SU-DHL-6 (cell line): Measurements from ENCODE around the gene PAX5.

Experiments used
- H2AFZ ChIP-seq: fragments of 200-600 bp; sonication (generic); 2 replicates; pipeline ENCODE4 v1.6.1; 2014; ENCODE audit warnings: low read depth, mild to moderate bottlenecking, moderate library complexity, mixed read lengths, antibody characterized with exemption, low read length; ENCODE audit not compliant: severe bottlenecking
- H3F3A ChIP-seq: fragments of 200-600 bp; shearing (Covaris generic); 2 replicates; pipeline ENCODE4 v1.6.0; 2016; ENCODE audit warnings: antibody characterized with exemption, mild to moderate bottlenecking; ENCODE audit not compliant: insufficient read depth
- H3K27ac ChIP-seq: fragments of 200-600 bp; sonication (generic); 2 replicates; pipeline ENCODE4 v1.5.1; 2016; ENCODE audit warnings: low read depth, mild to moderate bottlenecking, low read length, moderate library complexity, mixed read lengths
- H3K27me3 ChIP-seq: fragments of 200-600 bp; sonication (generic), shearing (Covaris generic); 2 replicates; pipeline ENCODE4 v1.6.0; 2014; ENCODE audit warnings: mild to moderate bottlenecking, low read length
- H3K36me3 ChIP-seq: fragments of 200-600 bp; sonication (generic); 2 replicates; pipeline ENCODE4 v1.6.1; 2014; ENCODE audit warnings: mild to moderate bottlenecking, low read length, mixed read lengths
- H3K4me2 ChIP-seq: fragments of 300-600, 200-600 bp; shearing (Covaris generic), sonication (generic); 2 replicates; pipeline ENCODE4 v1.6.0; 2014; ENCODE audit warnings: low read length, low read depth, mild to moderate bottlenecking; ENCODE audit not compliant: poor library complexity, severe bottlenecking
- H3K4me3 ChIP-seq: fragments of 200-600 bp; sonication (generic); 2 replicates; pipeline ENCODE4 v1.5.1; 2014; ENCODE audit warnings: antibody characterized with exemption, low read length, mild to moderate bottlenecking, mixed read lengths; ENCODE audit not compliant: insufficient read depth, poor library complexity, severe bottlenecking
- H3K79me2 ChIP-seq: fragments of 200-600 bp; sonication (generic); 2 replicates; pipeline ENCODE4 v1.6.1; 2014; ENCODE audit warnings: mild to moderate bottlenecking, low read length, moderate library complexity; ENCODE audit not compliant: insufficient read depth
- H3K9ac ChIP-seq: fragments of 200-600 bp; sonication (generic); 2 replicates; pipeline ENCODE4 v1.7.0; 2014; ENCODE audit warnings: mild to moderate bottlenecking, low read length
- H3K9me2 ChIP-seq: fragments of 200-600 bp; sonication (generic); replicated peaks from 2 replicates; pipeline ENCODE4 v1.6.1; 2014; ENCODE audit warnings: low read length; ENCODE audit not compliant: insufficient read depth
- H3K9me3 ChIP-seq: fragments of 200-600 bp; sonication (generic); 2 replicates; pipeline ENCODE4 v1.6.1; 2014; ENCODE audit warnings: low read length, mixed read lengths; ENCODE audit not compliant: insufficient read depth
- H4K20me1 ChIP-seq: fragments of 200-600 bp; sonication (generic); 2 replicates; pipeline ENCODE4 v1.6.1; 2014; ENCODE audit warnings: low read depth, mild to moderate bottlenecking, antibody characterized with exemption, low read length, moderate library complexity, mixed read lengths
- EZH2phosphoT487 ChIP-seq: fragments of 200-600 bp; sonication (generic), shearing (Covaris generic); conservative IDR thresholded peaks from 2 replicates; pipeline ENCODE4 v1.6.1; 2018; ENCODE audit warnings: mild to moderate bottlenecking, antibody characterized with exemption, low read length, moderate library complexity, mixed read lengths
- TF ChIP-seq, protein P1 (sequence below): fragments of 200-600 bp; sonication (generic); IDR thresholded peaks from one replicate; pipeline ENCODE4 v1.5.1; 2017; ENCODE audit warnings: antibody characterized with exemption, mild to moderate bottlenecking, low read length, moderate library complexity; ENCODE audit not compliant: insufficient read depth, poor library complexity, severe bottlenecking

The PAX5 gene

DNA sequence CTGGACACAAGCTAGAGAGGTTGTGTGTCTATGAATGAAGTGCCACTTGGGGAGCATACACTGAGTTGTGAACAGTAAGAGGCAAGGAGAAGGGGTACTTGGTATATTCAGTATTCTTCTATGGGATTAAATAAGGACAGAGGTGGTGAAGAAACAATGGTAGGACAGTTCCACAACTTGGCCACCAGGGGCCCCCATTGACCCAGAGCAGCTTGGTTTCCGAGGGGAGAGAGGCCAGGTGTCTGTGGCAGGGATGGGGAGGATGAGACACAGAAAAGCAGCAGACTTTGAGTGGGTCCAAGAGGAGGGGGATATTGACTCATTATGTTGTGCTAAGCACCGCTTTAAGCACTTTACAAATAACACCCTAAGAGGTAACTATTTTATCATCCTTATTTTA is 240.8 kb downstream of the PAX5 start:
- H3K79me2 ChIP-seq = no peaks in the 10 kb centered on the region
- H3K4me3 ChIP-seq = no peak overlapping the region
- H3K9me3 ChIP-seq = peaks cover 14% of the 10 kb centered on the region; the same call in 1 of the 2 replicates
- no peak overlapping the region for H3K9ac ChIP-seq
- no peaks in the 10 kb centered on the region for H3K9me2 ChIP-seq
- TF ChIP-seq, protein P1, sequence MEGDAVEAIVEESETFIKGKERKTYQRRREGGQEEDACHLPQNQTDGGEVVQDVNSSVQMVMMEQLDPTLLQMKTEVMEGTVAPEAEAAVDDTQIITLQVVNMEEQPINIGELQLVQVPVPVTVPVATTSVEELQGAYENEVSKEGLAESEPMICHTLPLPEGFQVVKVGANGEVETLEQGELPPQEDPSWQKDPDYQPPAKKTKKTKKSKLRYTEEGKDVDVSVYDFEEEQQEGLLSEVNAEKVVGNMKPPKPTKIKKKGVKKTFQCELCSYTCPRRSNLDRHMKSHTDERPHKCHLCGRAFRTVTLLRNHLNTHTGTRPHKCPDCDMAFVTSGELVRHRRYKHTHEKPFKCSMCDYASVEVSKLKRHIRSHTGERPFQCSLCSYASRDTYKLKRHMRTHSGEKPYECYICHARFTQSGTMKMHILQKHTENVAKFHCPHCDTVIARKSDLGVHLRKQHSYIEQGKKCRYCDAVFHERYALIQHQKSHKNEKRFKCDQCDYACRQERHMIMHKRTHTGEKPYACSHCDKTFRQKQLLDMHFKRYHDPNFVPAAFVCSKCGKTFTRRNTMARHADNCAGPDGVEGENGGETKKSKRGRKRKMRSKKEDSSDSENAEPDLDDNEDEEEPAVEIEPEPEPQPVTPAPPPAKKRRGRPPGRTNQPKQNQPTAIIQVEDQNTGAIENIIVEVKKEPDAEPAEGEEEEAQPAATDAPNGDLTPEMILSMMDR = peak; percentile 33
- TF ChIP-seq EZH2phosphoT487 = no peak
- H2AFZ ChIP-seq = no peak overlapping the region
- H3K27me3 ChIP-seq = no peaks in the 10 kb centered on the region
- no peak overlapping the region for H3K27ac ChIP-seq
- H3K4me2 ChIP-seq = no peak overlapping the region
- H3F3A ChIP-seq = no peaks in the 10 kb centered on the region
- no peaks in the 10 kb centered on the region for H4K20me1 ChIP-seq
- H3K36me3 ChIP-seq = no peaks in the 10 kb centered on the region

DNA sequence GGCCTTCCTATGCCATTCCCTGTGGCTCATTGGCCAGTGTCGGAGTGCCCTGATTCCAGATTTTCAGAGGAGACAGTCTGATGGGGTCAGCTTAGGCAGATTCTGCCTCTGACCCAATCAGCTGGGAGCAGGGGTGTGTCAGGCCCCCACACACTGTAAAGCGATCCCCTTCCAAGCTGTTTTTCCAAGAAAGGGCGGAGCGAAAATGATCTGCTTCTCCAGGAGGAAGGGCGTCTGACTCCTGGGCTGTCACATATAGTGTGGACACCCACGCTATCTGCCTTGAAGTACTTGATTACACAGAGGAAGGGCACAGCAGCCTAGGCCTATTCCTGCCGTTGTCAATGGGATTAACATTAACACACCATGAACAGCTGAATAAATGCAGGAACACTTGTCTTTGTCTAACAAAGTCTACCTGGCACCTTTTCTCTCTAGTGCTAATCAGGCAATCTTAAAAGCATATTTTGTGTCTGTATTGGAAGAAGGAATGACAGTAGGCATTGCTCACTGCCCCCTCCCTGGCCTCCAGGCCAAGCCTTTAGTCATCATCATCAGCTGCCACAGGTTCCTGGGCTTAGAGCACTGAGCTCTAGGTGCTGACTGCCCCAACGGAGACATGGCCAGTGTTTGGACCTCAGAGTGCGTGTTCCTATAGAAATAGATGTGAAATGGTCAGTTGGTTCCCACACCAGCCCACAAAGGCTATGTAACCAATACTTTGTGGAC is 242.7 kb downstream of the PAX5 start:
- Histone ChIP-seq H3K9me3 (peaks cover 14% of the 10 kb centered on the region; the same call in 1 of the 2 replicates), H3K27me3 (no peaks in the 10 kb centered on the region), H3K36me3 (no peaks in the 10 kb centered on the region), H3K79me2 (no peaks in the 10 kb centered on the region), H3K4me2 (no peak overlapping the region), H3K4me3 (no peak overlapping the region), H3F3A (no peaks in the 10 kb centered on the region), H3K9me2 (no peaks in the 10 kb centered on the region), H2AFZ (no peak overlapping the region), H3K9ac (no peak overlapping the region), H3K27ac (no peak overlapping the region), H4K20me1 (no peaks in the 10 kb centered on the region)
- TF ChIP-seq, protein P1 = no peak
- TF ChIP-seq EZH2phosphoT487 = no peak

DNA sequence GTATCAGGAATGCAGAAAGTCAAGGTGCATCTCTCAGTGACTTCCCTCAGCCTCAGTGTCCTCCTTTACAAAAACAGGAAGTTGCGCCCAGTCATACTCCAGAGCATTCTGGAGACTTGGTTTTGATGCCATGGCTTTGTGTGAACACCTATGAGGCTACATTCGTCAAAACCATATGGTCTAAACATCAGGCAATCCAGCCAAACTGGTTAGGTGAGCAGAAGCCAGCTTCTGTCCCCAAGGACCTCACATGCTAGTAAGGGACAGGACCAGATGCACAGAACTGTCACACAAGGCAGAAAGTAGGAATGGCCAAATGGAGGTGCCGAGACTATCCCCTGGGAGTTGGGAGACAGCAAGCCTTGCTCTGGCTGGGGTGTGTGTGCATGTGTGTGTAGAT is 244.2 kb downstream of the PAX5 start:
- Histone ChIP-seq H3K9me3 (peaks cover 14% of the 10 kb centered on the region; the same call in 1 of the 2 replicates), H3K9ac (no peak overlapping the region), H3K4me3 (no peak overlapping the region), H4K20me1 (no peaks in the 10 kb centered on the region), H2AFZ (no peak overlapping the region), H3K27me3 (no peaks in the 10 kb centered on the region), H3K79me2 (no peaks in the 10 kb centered on the region), H3F3A (no peaks in the 10 kb centered on the region), H3K9me2 (no peaks in the 10 kb centered on the region), H3K4me2 (no peak overlapping the region), H3K36me3 (no peaks in the 10 kb centered on the region), H3K27ac (no peak overlapping the region)
- TF ChIP-seq, protein P1 = no peak
- no peak for TF ChIP-seq EZH2phosphoT487
